HL-60 (cell line): ENCODE data around the gene NDC1.

Source experiments
- DNase-seq, 2 experiments: peaks; one replicate each; pipeline ENCODE4 v3.0.0-alpha.2; 2010 to 2020; ENCODE audit warnings: low read depth in 1 of 2, low spot score in 1 of 2
- H3K27ac ChIP-seq: fragments of 250-450 bp; sonication (Bioruptor Pico); replicated peaks from 2 replicates; pipeline ENCODE4 v1.5.1; 2020; ENCODE audit warnings: mild to moderate bottlenecking, moderate library complexity
- H3K27me3 ChIP-seq: fragments of 250-450 bp; sonication (Bioruptor Pico); 2 replicates; pipeline ENCODE4 v1.5.1; 2021; ENCODE audit warnings: mild to moderate bottlenecking, moderate library complexity; ENCODE audit not compliant: insufficient read depth, poor library complexity, severe bottlenecking
- H3K4me3 ChIP-seq: replicated peaks from 2 replicates; pipeline ENCODE4 v1.5.1; 2011; ENCODE audit warnings: mild to moderate bottlenecking, control low read depth, low read length; ENCODE audit not compliant: insufficient read depth
- GABPA ChIP-seq: IDR thresholded peaks from 2 replicates; pipeline ENCODE4 v1.6.1; 2012; ENCODE audit warnings: low read depth
- POLR2AphosphoS5 ChIP-seq: IDR thresholded peaks from 2 replicates; pipeline ENCODE4 v1.6.1; 2012; ENCODE audit warnings: low read depth
- SPI1 ChIP-seq: IDR thresholded peaks from 2 replicates; pipeline ENCODE4 v1.6.1; 2012; ENCODE audit warnings: low read depth, mild to moderate bottlenecking, borderline replicate concordance
- TF ChIP-seq, protein P1 (sequence below): IDR thresholded peaks from one replicate; pipeline ENCODE4 v1.5.1; 2011; ENCODE audit warnings: low read length, control low read depth, inconsistent platforms; ENCODE audit not compliant: insufficient read depth
- TF ChIP-seq, protein P2 (sequence below): IDR thresholded peaks from 2 replicates; pipeline ENCODE4 v1.6.1; 2012; ENCODE audit warnings: low read depth; ENCODE audit not compliant: insufficient replicate concordance

NDC1 gene

DNA sequence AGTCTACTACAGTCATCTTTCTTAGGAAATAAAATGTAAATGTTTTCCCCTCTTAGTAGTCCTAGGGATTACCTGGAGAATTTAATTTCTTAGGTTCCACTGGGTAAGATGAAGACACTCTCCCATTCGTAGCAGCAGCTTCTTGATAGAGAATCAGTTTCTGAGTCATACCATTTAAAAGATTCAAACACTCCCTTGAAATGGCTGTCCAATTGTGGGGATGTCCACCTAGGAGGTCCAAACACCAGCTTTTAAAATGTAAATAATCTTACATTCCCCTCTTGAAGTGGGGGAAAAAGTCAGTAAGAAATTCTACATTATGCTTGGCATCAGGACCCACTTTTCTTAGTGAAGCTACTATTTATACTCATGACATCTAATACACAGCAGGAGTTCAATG lies 37.5 kb downstream of the NDC1 start:
- TF ChIP-seq, protein P1, sequence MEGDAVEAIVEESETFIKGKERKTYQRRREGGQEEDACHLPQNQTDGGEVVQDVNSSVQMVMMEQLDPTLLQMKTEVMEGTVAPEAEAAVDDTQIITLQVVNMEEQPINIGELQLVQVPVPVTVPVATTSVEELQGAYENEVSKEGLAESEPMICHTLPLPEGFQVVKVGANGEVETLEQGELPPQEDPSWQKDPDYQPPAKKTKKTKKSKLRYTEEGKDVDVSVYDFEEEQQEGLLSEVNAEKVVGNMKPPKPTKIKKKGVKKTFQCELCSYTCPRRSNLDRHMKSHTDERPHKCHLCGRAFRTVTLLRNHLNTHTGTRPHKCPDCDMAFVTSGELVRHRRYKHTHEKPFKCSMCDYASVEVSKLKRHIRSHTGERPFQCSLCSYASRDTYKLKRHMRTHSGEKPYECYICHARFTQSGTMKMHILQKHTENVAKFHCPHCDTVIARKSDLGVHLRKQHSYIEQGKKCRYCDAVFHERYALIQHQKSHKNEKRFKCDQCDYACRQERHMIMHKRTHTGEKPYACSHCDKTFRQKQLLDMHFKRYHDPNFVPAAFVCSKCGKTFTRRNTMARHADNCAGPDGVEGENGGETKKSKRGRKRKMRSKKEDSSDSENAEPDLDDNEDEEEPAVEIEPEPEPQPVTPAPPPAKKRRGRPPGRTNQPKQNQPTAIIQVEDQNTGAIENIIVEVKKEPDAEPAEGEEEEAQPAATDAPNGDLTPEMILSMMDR = no peak
- TF ChIP-seq, protein P2, sequence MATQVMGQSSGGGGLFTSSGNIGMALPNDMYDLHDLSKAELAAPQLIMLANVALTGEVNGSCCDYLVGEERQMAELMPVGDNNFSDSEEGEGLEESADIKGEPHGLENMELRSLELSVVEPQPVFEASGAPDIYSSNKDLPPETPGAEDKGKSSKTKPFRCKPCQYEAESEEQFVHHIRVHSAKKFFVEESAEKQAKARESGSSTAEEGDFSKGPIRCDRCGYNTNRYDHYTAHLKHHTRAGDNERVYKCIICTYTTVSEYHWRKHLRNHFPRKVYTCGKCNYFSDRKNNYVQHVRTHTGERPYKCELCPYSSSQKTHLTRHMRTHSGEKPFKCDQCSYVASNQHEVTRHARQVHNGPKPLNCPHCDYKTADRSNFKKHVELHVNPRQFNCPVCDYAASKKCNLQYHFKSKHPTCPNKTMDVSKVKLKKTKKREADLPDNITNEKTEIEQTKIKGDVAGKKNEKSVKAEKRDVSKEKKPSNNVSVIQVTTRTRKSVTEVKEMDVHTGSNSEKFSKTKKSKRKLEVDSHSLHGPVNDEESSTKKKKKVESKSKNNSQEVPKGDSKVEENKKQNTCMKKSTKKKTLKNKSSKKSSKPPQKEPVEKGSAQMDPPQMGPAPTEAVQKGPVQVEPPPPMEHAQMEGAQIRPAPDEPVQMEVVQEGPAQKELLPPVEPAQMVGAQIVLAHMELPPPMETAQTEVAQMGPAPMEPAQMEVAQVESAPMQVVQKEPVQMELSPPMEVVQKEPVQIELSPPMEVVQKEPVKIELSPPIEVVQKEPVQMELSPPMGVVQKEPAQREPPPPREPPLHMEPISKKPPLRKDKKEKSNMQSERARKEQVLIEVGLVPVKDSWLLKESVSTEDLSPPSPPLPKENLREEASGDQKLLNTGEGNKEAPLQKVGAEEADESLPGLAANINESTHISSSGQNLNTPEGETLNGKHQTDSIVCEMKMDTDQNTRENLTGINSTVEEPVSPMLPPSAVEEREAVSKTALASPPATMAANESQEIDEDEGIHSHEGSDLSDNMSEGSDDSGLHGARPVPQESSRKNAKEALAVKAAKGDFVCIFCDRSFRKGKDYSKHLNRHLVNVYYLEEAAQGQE = no peak
- TF ChIP-seq POLR2AphosphoS5 = no peak
- no peak for DNase-seq
- H3K27ac ChIP-seq = no peak overlapping the region
- no peaks in the 10 kb centered on the region for H3K27me3 ChIP-seq
- no peak overlapping the region for H3K4me3 ChIP-seq

DNA sequence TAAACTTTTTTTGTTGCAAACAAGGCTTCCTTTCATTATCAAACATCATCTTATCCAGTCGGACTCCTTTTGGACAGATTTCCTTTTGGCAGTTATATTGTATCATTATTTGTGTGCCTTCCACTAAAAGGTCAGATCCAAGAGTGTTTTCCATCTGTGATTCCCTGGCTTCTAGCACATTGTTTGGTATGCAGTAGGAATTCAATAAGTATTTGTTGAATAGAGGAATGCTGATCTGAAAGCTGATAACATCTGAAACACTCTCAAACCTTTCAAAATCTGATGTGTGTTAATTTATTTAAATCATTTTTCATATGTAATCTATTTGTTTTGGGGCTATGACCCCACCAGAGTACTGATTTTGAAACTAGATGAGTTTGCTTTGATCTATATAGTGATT lies 39.0 kb downstream of the NDC1 start:
- DNase-seq = no peak
- TF ChIP-seq POLR2AphosphoS5 (no peak), SPI1 (no peak), GABPA (no peak)
- TF ChIP-seq, protein P2 = no peak
- TF ChIP-seq, protein P1 = no peak
- Histone ChIP-seq H3K27me3 (no peaks in the 10 kb centered on the region), H3K4me3 (no peak overlapping the region), H3K27ac (no peak overlapping the region)

DNA sequence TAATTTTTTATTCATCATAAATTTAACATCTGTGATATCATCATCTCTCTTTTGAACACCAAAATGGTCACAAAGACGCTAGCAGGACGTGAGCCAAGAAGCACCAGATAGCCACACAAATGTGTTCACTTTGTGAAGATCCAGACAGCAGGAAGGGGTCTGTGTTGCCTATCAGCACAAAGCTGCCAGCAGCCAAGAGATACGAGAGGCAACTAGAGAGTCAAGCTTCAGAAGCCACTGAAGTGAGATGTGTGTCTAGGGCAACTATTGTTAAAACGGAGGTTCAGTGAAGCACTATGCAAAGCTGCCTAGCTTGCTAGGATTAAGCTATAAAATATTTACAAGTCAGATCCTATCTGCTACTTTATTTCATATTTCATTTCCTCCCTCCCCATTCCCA lies 45.3 kb downstream of the NDC1 start:
- H3K27ac ChIP-seq = no peak overlapping the region
- no peak overlapping the region for H3K4me3 ChIP-seq
- TF ChIP-seq, protein P1 = no peak
- TF ChIP-seq GABPA = no peak
- no peak for TF ChIP-seq SPI1
- TF ChIP-seq, protein P2 = no peak
- no peak for TF ChIP-seq POLR2AphosphoS5
- H3K27me3 ChIP-seq = no peaks in the 10 kb centered on the region
- DNase-seq = no peak
